ENCODE data around the gene CDH13.

CDH13 gene

GRCh38 chr16:83806731-83807130, 1180.0 kb downstream of the CDH13 start:
- Histone ChIP-seq H3K9me3 (ENCODE audit: control insufficient read depth, low read length) (no peaks in the 10 kb centered on the region), H3K9ac (ENCODE audit: low read length) (no peak overlapping the region), H3K36me3 (ENCODE audit: control insufficient read depth, insufficient read depth, low read length) (no peaks in the 10 kb centered on the region), H3K4me3 (ENCODE audit: low read length) (no peak overlapping the region), H3K4me1 (ENCODE audit: control insufficient read depth, insufficient read depth, low read length) (peaks cover 18% of the 10 kb centered on the region), H3K27me3 (ENCODE audit: control insufficient read depth, insufficient read depth, low read length) (no peaks in the 10 kb centered on the region)

GRCh38 chr16:83807327-83807709, 1180.5 kb downstream of the CDH13 start:
- H3K4me3 ChIP-seq (ENCODE audit: low read length) = peak overlapping the region; percentile 88
- no peaks in the 10 kb centered on the region for H3K27me3 ChIP-seq (ENCODE audit: control insufficient read depth, insufficient read depth, low read length)
- H3K9ac ChIP-seq (ENCODE audit: low read length) = no peak overlapping the region
- no peaks in the 10 kb centered on the region for H3K9me3 ChIP-seq (ENCODE audit: control insufficient read depth, low read length)
- no peaks in the 10 kb centered on the region for H3K36me3 ChIP-seq (ENCODE audit: control insufficient read depth, insufficient read depth, low read length)
- peaks cover 18% of the 10 kb centered on the region for H3K4me1 ChIP-seq (ENCODE audit: control insufficient read depth, insufficient read depth, low read length)

- Histone ChIP-seq H3K4me3 (ENCODE audit: low read length) (peak within 1 kb of the TSS; percentile 88), H3K4me1 (ENCODE audit: control insufficient read depth, insufficient read depth, low read length) (peaks cover 18% of the 10 kb centered on the region), H3K27me3 (ENCODE audit: control insufficient read depth, insufficient read depth, low read length) (no peaks in the 10 kb centered on the region), H3K9ac (ENCODE audit: low read length) (peak within 1 kb of the TSS; percentile 94), H3K36me3 (ENCODE audit: control insufficient read depth, insufficient read depth, low read length) (no peaks in the 10 kb centered on the region), H3K9me3 (ENCODE audit: control insufficient read depth, low read length) (no peaks in the 10 kb centered on the region)
Measured at GRCh38 chr16:83807710-83808572, 1181.2 kb downstream of the CDH13 start, which contains the start of gene HSBP1. Gene HSBP1 (plus strand): TSS chr16:83807978. CDS start chr16:83808077, 99 bp downstream.

- no peaks in the 10 kb centered on the region for H3K27me3 ChIP-seq (ENCODE audit: control insufficient read depth, insufficient read depth, low read length)
- no peaks in the 10 kb centered on the region for H3K36me3 ChIP-seq (ENCODE audit: control insufficient read depth, insufficient read depth, low read length)
- H3K9me3 ChIP-seq (ENCODE audit: control insufficient read depth, low read length) = no peaks in the 10 kb centered on the region
- peaks cover 18% of the 10 kb centered on the region for H3K4me1 ChIP-seq (ENCODE audit: control insufficient read depth, insufficient read depth, low read length)
- H3K9ac ChIP-seq (ENCODE audit: low read length) = peak overlapping the region; percentile 94
- peak overlapping the region; percentile 88 for H3K4me3 ChIP-seq (ENCODE audit: low read length)
Measured at GRCh38 chr16:83808573-83809014, 1181.8 kb downstream of the CDH13 start.

GRCh38 chr16:83809092-83809491, 1182.3 kb downstream of the CDH13 start:
- H3K27me3 ChIP-seq (ENCODE audit: control insufficient read depth, insufficient read depth, low read length) = no peaks in the 10 kb centered on the region
- peaks cover 15% of the 10 kb centered on the region for H3K4me1 ChIP-seq (ENCODE audit: control insufficient read depth, insufficient read depth, low read length)
- peak overlapping the region; percentile 88 for H3K4me3 ChIP-seq (ENCODE audit: low read length)
- peak overlapping the region; percentile 94 for H3K9ac ChIP-seq (ENCODE audit: low read length)
- H3K36me3 ChIP-seq (ENCODE audit: control insufficient read depth, insufficient read depth, low read length) = no peaks in the 10 kb centered on the region
- H3K9me3 ChIP-seq (ENCODE audit: control insufficient read depth, low read length) = no peaks in the 10 kb centered on the region

- H3K27me3 ChIP-seq (ENCODE audit: control insufficient read depth, insufficient read depth, low read length) = no peaks in the 10 kb centered on the region
- H3K4me1 ChIP-seq (ENCODE audit: control insufficient read depth, insufficient read depth, low read length) = peaks cover 12% of the 10 kb centered on the region
- no peak overlapping the region for H3K9ac ChIP-seq (ENCODE audit: low read length)
- H3K9me3 ChIP-seq (ENCODE audit: control insufficient read depth, low read length) = no peaks in the 10 kb centered on the region
- H3K4me3 ChIP-seq (ENCODE audit: low read length) = no peak overlapping the region
- H3K36me3 ChIP-seq (ENCODE audit: control insufficient read depth, insufficient read depth, low read length) = no peaks in the 10 kb centered on the region
Measured at GRCh38 chr16:83810901-83811300, 1184.1 kb downstream of the CDH13 start.

- H3K9ac ChIP-seq (ENCODE audit: low read length) = peak overlapping the region; percentile 12
- H3K27me3 ChIP-seq (ENCODE audit: control insufficient read depth, insufficient read depth, low read length) = no peaks in the 10 kb centered on the region
- no peaks in the 10 kb centered on the region for H3K36me3 ChIP-seq (ENCODE audit: control insufficient read depth, insufficient read depth, low read length)
- peaks cover 2% of the 10 kb centered on the region for H3K4me1 ChIP-seq (ENCODE audit: control insufficient read depth, insufficient read depth, low read length)
- H3K9me3 ChIP-seq (ENCODE audit: control insufficient read depth, low read length) = no peaks in the 10 kb centered on the region
- no peak overlapping the region for H3K4me3 ChIP-seq (ENCODE audit: low read length)
Measured at GRCh38 chr16:83813823-83814658, 1187.3 kb downstream of the CDH13 start.

GRCh38 chr16:83814659-83814985, 1187.9 kb downstream of the CDH13 start:
- no peaks in the 10 kb centered on the region for H3K4me1 ChIP-seq (ENCODE audit: control insufficient read depth, insufficient read depth, low read length)
- no peak overlapping the region for H3K9ac ChIP-seq (ENCODE audit: low read length)
- H3K27me3 ChIP-seq (ENCODE audit: control insufficient read depth, insufficient read depth, low read length) = no peaks in the 10 kb centered on the region
- H3K36me3 ChIP-seq (ENCODE audit: control insufficient read depth, insufficient read depth, low read length) = no peaks in the 10 kb centered on the region
- H3K4me3 ChIP-seq (ENCODE audit: low read length) = no peak overlapping the region
- H3K9me3 ChIP-seq (ENCODE audit: control insufficient read depth, low read length) = no peaks in the 10 kb centered on the region

GRCh38 chr16:83817022-83817421, 1190.3 kb downstream of the CDH13 start:
- H3K4me1 ChIP-seq (ENCODE audit: control insufficient read depth, insufficient read depth, low read length) = no peaks in the 10 kb centered on the region
- no peaks in the 10 kb centered on the region for H3K27me3 ChIP-seq (ENCODE audit: control insufficient read depth, insufficient read depth, low read length)
- no peak overlapping the region for H3K9ac ChIP-seq (ENCODE audit: low read length)
- no peaks in the 10 kb centered on the region for H3K36me3 ChIP-seq (ENCODE audit: control insufficient read depth, insufficient read depth, low read length)
- no peak overlapping the region for H3K4me3 ChIP-seq (ENCODE audit: low read length)
- H3K9me3 ChIP-seq (ENCODE audit: control insufficient read depth, low read length) = no peaks in the 10 kb centered on the region

- Histone ChIP-seq H3K9ac (ENCODE audit: low read length) (no peak overlapping the region), H3K4me3 (ENCODE audit: low read length) (no peak overlapping the region), H3K9me3 (ENCODE audit: control insufficient read depth, low read length) (no peaks in the 10 kb centered on the region), H3K27me3 (ENCODE audit: control insufficient read depth, insufficient read depth, low read length) (no peaks in the 10 kb centered on the region), H3K4me1 (ENCODE audit: control insufficient read depth, insufficient read depth, low read length) (no peaks in the 10 kb centered on the region), H3K36me3 (ENCODE audit: control insufficient read depth, insufficient read depth, low read length) (no peaks in the 10 kb centered on the region)
Measured at GRCh38 chr16:83818276-83818675, 1191.5 kb downstream of the CDH13 start.

- H3K4me3 ChIP-seq (ENCODE audit: low read length) = no peak overlapping the region
- H3K9ac ChIP-seq (ENCODE audit: low read length) = no peak overlapping the region
- no peaks in the 10 kb centered on the region for H3K9me3 ChIP-seq (ENCODE audit: control insufficient read depth, low read length)
- no peaks in the 10 kb centered on the region for H3K27me3 ChIP-seq (ENCODE audit: control insufficient read depth, insufficient read depth, low read length)
- no peaks in the 10 kb centered on the region for H3K36me3 ChIP-seq (ENCODE audit: control insufficient read depth, insufficient read depth, low read length)
- no peaks in the 10 kb centered on the region for H3K4me1 ChIP-seq (ENCODE audit: control insufficient read depth, insufficient read depth, low read length)
Measured at GRCh38 chr16:83819361-83819760, 1192.6 kb downstream of the CDH13 start.

All from mucosa of stomach (tissue), 1 donor.